Motor neuron (in vitro differentiated cells): ENCODE results near the gene SOX1. TPM values are rescaled to one million over a fixed set of nuclear protein-coding genes. Genes with fewer than 3 reads are reported as not detected.

Experiments
- ATAC-seq, 8 experiments: fragments of 200-7000 bp; cut with Tn5 transposase; replicated peaks in 6 of 8; 2 replicates each; pipeline ENCODE4 v1.8.0; 2021; ENCODE audit warnings: mild to moderate bottlenecking in 8 of 8, moderate library complexity in 8 of 8
- H3K27ac ChIP-seq, 2 donors: fragments of 250-450 bp; sonication (Bioruptor Pico); 2 replicates each; pipeline ENCODE4 v1.9.0; 2021; ENCODE audit warnings: antibody characterized with exemption in 2 of 2, mild to moderate bottlenecking in 2 of 2, moderate library complexity in 1 of 2
- H3K4me1 ChIP-seq, 2 donors: fragments of 250-450 bp; sonication (Bioruptor Pico); replicated peaks in 1 of 2; 2 replicates each; pipeline ENCODE4 v1.6.1; 2021; ENCODE audit warnings: antibody characterized with exemption in 2 of 2, mild to moderate bottlenecking in 2 of 2, moderate library complexity in 1 of 2
- H3K4me3 ChIP-seq, 5 donors: fragments of 250-450 bp; sonication (Bioruptor Pico); 2 replicates each; pipeline ENCODE4 v1.9.0; 2021; ENCODE audit warnings: antibody characterized with exemption in 5 of 5, mild to moderate bottlenecking in 5 of 5, moderate library complexity in 4 of 5
- WGBS, 10 experiments: fragments of 450-650 bp; shearing (Covaris generic); methylation state at CpG; one replicate each; pipeline ENCODE4 v1.0.0; 2022; 5-methylcytosine and 5-hydroxymethylcytosine counted together
- in situ Hi-C, 9 experiments: fragments of 400-800 bp; cut with MboI; loops; one replicate each; pipeline ENCODE4 v1.15.0; 2021; ENCODE audit warnings: low sequenced_read_pairs in 9 of 9, low pct_unique_long_range_greater_than_20kb in 2 of 9; ENCODE audit not compliant: unreplicated experiment in 9 of 9
- total RNA-seq, 8 experiments: library from RNA; unstranded; fragments of 300-600 nt; gene quantifications; 2 replicates each; pipeline versions ENCODE4 v1.2.3 to v1.2.4, GENCODE V29; 2022

Gene SOX1
- total RNA-seq, 8 experiments from 2014 or later, result 0.14 to 4.6 (median 2.5) TPM

- Histone ChIP-seq H3K4me1 (peaks cover 4 to 31% of the 10 kb centered on the region in 2 donors), H3K27ac (no peak overlapping the region), H3K4me3 (no peak overlapping the region)
- in situ Hi-C loops, result loop anchor here in 5 of 9 experiments (25.0 kb wide), 3 partner anchors 101 to 524 kb away; no protein-coding TSS in a partner anchor
- WGBS, 10 experiments, result 0 to 24% (median 10%) methylated on average over 1 to 20 of the region's 29 CpGs; no CpG with 5 or more reads in 1 of the 10 experiments
- no peak for ATAC-seq
Observed at GRCh38 chr13:112060899-112061366, 6.0 kb upstream of the SOX1 start.

- 0 to 75% (median 7%) methylated on average over 1 to 25 of the region's 52 CpGs; no CpG with 5 or more reads in 3 of the 10 experiments for WGBS, 10 experiments
- no peak overlapping the region for H3K27ac ChIP-seq
- no peak for ATAC-seq
- peaks cover 4 to 33% of the 10 kb centered on the region in 2 donors for H3K4me1 ChIP-seq
- H3K4me3 ChIP-seq, result no peak overlapping the region
- in situ Hi-C loops, result loop anchor here in 5 of 9 experiments (25.0 kb wide), 3 partner anchors 101 to 524 kb away; no protein-coding TSS in a partner anchor
Observed at GRCh38 chr13:112061367-112062061, 5.4 kb upstream of the SOX1 start.

GRCh38 chr13:112062072-112062567, 4.8 kb upstream of the SOX1 start:
- in situ Hi-C loops, result loop anchor here in 5 of 9 experiments (25.0 kb wide), 3 partner anchors 100 to 525 kb away; no protein-coding TSS in a partner anchor
- no peak overlapping the region for H3K27ac ChIP-seq
- 0 to 39% (median 13%) methylated on average over 2 to 20 of the region's 25 CpGs; no CpG with 5 or more reads in 3 of the 10 experiments for WGBS, 10 experiments

GRCh38 chr13:112062571-112063570, 4.1 kb upstream of the SOX1 start:
- peak in 6 of 8 experiments; percentile 25 to 71 (median 48) for ATAC-seq

More at GRCh38 chr13:112062072-112062567, 4.8 kb upstream of the SOX1 start:
- Histone ChIP-seq H3K4me1 (peaks cover 4 to 33% of the 10 kb centered on the region in 2 donors), H3K4me3 (no peak overlapping the region)
- ATAC-seq, result no peak

GRCh38 chr13:112063807-112064206, 3.1 kb upstream of the SOX1 start:
- WGBS, 10 experiments, result 0 to 90% (median 44%) methylated on average over 1 to 2 of the region's 2 CpGs; no CpG with 5 or more reads in 4 of the 10 experiments
- in situ Hi-C loops, result loop anchor here in 5 of 9 experiments (25.0 kb wide), 3 partner anchors 98 to 527 kb away; no protein-coding TSS in a partner anchor
- ATAC-seq, result no peak
- peaks cover 0 to 30% of the 10 kb centered on the region in 2 donors for H3K4me1 ChIP-seq
- no peak overlapping the region for H3K27ac ChIP-seq
- H3K4me3 ChIP-seq, result no peak overlapping the region

More at GRCh38 chr13:112062571-112063570, 4.1 kb upstream of the SOX1 start:
- H3K4me1 ChIP-seq, result peaks cover 0 to 30% of the 10 kb centered on the region in 2 donors
- H3K27ac ChIP-seq, result no peak overlapping the region
- 0 to 46% (median 6%) methylated on average over 1 to 15 of the region's 78 CpGs; no CpG with 5 or more reads in 3 of the 10 experiments for WGBS, 10 experiments
- H3K4me3 ChIP-seq, result peak overlapping the region; percentile 11 to 32 (median 23)
- in situ Hi-C loops, result loop anchor here in 5 of 9 experiments (25.0 kb wide), 3 partner anchors 99 to 526 kb away; no protein-coding TSS in a partner anchor

GRCh38 chr13:112064222-112064621, 2.7 kb upstream of the SOX1 start:
- Histone ChIP-seq H3K4me3 (no peak overlapping the region), H3K4me1 (peaks cover 0 to 30% of the 10 kb centered on the region in 2 donors), H3K27ac (no peak overlapping the region)
- in situ Hi-C loops, result loop anchor here in 5 of 9 experiments (25.0 kb wide), 3 partner anchors 98 to 527 kb away; no protein-coding TSS in a partner anchor
- ATAC-seq, result no peak
- 0 to 86% (median 46%) methylated on average over 1 to 6 of the region's 7 CpGs; no CpG with 5 or more reads in 3 of the 10 experiments for WGBS, 10 experiments

GRCh38 chr13:112065521-112065866, 1.5 kb upstream of the SOX1 start:
- Histone ChIP-seq H3K4me1 (peaks cover 0 to 25% of the 10 kb centered on the region in 2 donors), H3K27ac (no peak overlapping the region), H3K4me3 (peak overlapping the region in 1 of 5 donors; percentile 46)
- whole genome bisulfite sequencing, 10 experiments, result 0 to 63% (median 18%) methylated on average over 1 to 11 of the region's 11 CpGs; no CpG with 5 or more reads in 3 of the 10 experiments
- no peak for ATAC-seq
- in situ Hi-C loops, result loop anchor here in 5 of 9 experiments (25.0 kb wide), 3 partner anchors 97 to 528 kb away; no protein-coding TSS in a partner anchor

- peak in 6 of 8 experiments; percentile 26 to 54 (median 46) for ATAC-seq
Observed at GRCh38 chr13:112065867-112066623, 904 bp upstream of the SOX1 start.

GRCh38 chr13:112066624-112067004, 335 bp upstream of the SOX1 start:
- peak in 6 of 8 experiments; percentile 81 to 88 (median 84) for ATAC-seq
- peaks cover 0 to 23% of the 10 kb centered on the region in 2 donors for H3K4me1 ChIP-seq
- in situ Hi-C loops, result loop anchor here in 5 of 9 experiments (25.0 kb wide), 3 partner anchors 96 to 529 kb away; no protein-coding TSS in a partner anchor
- H3K27ac ChIP-seq, result peak overlapping the region in 1 of 2 donors; percentile 60
- no CpG with 5 or more reads among the region's 56 CpGs for WGBS, 10 experiments
- H3K4me3 ChIP-seq, result peak overlapping the region; percentile 34 to 49 (median 46)

More at GRCh38 chr13:112065867-112066623, 904 bp upstream of the SOX1 start:
- in situ Hi-C loops, result loop anchor here in 5 of 9 experiments (25.0 kb wide), 3 partner anchors 96 to 529 kb away; no protein-coding TSS in a partner anchor
- peak overlapping the region; percentile 34 to 49 (median 46) for H3K4me3 ChIP-seq
- WGBS, 10 experiments, result 0 to 40% (median 27%) methylated on average over 2 to 17 of the region's 48 CpGs; no CpG with 5 or more reads in 1 of the 10 experiments
- H3K4me1 ChIP-seq, result peaks cover 0 to 23% of the 10 kb centered on the region in 2 donors
- peak overlapping the region in 1 of 2 donors; percentile 53 for H3K27ac ChIP-seq

- Histone ChIP-seq H3K27ac (peak overlapping the region in 1 of 2 donors; percentile 60), H3K4me1 (peaks cover 0 to 12% of the 10 kb centered on the region in 2 donors), H3K4me3 (peak overlapping the region; percentile 34 to 49 (median 46))
- peak in 3 of 8 experiments; percentile 1 to 2 (median 1) for ATAC-seq
- 0 to 20% (median 2%) methylated on average over 1 to 6 of the region's 103 CpGs; no CpG with 5 or more reads in 6 of the 10 experiments for WGBS, 10 experiments
- in situ Hi-C loops, result loop anchor here in 5 of 9 experiments (25.0 kb wide), 3 partner anchors 94 to 531 kb away; no protein-coding TSS in a partner anchor
Observed at GRCh38 chr13:112067871-112068539, 1.1 kb downstream of the SOX1 start.
